ENCODE results near the gene CBX5. TPM values are rescaled to one million over a fixed set of nuclear protein-coding genes. Genes with fewer than 3 reads are reported as not detected.

Gene CBX5
- total RNA-seq, 4 donors from 2014 or later = 19.2 to 32.4 (median 24.0) TPM

DNA sequence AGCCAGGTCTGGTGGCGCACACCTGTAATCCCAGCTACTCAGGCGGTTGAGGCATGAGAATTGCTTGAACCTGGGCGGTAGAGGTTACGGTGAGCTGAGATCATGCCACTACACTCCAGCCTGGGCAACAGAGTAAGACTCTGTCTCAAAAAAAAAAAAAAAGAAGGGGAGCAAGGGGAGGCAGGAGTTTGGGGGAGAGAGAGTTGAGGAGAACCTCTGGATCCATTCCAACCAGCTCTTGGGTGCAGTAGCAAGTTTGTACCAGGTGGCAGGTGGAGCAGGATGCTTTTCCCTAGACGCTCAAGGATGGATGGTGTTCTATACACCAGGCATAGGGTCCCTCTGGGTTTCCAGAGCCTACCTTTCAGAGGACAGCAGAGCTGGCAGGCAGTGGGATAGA is 19.0 kb upstream of the CBX5 start:
- TF ChIP-seq, protein P1, sequence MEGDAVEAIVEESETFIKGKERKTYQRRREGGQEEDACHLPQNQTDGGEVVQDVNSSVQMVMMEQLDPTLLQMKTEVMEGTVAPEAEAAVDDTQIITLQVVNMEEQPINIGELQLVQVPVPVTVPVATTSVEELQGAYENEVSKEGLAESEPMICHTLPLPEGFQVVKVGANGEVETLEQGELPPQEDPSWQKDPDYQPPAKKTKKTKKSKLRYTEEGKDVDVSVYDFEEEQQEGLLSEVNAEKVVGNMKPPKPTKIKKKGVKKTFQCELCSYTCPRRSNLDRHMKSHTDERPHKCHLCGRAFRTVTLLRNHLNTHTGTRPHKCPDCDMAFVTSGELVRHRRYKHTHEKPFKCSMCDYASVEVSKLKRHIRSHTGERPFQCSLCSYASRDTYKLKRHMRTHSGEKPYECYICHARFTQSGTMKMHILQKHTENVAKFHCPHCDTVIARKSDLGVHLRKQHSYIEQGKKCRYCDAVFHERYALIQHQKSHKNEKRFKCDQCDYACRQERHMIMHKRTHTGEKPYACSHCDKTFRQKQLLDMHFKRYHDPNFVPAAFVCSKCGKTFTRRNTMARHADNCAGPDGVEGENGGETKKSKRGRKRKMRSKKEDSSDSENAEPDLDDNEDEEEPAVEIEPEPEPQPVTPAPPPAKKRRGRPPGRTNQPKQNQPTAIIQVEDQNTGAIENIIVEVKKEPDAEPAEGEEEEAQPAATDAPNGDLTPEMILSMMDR (IDR thresholded peaks at IDR 0.05; ENCODE audit: low read depth) = no peak

DNA sequence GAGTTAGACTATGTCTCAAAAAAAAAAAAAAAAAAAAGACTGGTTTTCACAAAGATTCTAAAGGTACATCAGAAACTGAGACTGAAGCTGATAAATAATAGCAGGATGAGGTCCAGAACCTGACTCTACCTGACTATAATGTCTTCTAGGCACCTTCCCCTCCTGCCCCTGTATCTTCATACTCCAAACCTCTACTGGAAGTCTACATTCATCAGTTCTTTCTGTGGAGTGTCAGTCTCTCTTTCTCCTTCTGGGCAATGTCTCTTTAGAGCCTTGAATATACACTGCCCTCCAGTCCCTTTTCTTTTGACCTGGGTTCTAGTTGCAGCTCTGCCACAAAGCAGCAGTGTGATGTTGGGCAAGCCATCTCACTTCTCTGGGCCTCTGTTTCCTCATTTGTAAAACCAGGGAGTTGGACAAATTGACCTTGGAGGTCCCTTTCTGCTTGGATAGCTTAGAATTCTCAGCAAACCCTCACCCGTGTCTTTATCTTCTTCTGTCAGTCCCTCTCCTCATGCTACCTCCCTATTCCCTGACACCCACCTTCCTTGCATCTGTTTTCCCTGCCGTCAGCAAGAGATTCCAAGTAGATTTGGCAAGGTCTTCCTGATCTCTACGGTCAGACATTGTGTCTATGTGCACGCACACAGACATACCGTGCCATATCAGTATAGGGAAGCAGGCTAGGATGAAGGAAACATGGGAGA is 16.6 kb upstream of the CBX5 start:
- TF ChIP-seq, protein P1 (IDR thresholded peaks at IDR 0.05; ENCODE audit: low read depth) = no peak

DNA sequence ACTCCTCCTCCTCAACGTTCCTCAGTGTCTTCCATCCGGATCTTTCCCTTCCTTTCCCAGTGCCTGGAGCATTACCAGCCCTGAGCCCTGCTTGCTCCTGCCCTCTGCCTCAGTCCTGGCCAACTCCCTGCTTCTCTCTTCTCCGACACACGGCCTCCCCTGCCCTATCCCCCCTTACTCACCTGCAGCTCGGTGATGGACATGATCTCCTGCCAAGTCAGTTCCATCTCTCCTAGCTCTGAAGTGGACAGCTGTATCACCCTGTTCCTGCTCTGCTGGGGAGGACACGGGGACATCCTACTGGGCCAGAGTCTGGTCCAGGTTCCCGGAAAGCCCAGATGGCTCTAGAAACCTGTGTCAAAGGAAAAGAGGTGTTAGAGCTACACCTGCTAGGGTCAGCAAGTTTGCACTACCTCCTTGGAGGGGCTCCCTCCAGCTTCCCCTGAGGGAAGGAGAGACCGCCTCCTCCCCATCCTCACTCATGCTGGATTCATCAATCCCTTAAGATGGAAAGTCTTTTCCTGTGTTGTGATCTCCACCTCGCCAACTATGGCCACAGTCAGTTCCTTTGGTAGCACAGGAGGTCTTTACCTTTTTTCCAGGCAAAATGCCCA is 15.1 kb upstream of the CBX5 start:
- TF ChIP-seq, protein P1 (IDR thresholded peaks at IDR 0.05; ENCODE audit: low read depth) = no peak

- TF ChIP-seq, protein P1 (IDR thresholded peaks at IDR 0.05; ENCODE audit: low read depth) = no peak
Observed at GRCh38 chr12:54294152-54294952, 14.4 kb upstream of the CBX5 start.

GRCh38 chr12:54292931-54293241 is 13.0 kb upstream of the CBX5 start:
- TF ChIP-seq, protein P1 (IDR thresholded peaks at IDR 0.05; ENCODE audit: low read depth) = no peak

DNA sequence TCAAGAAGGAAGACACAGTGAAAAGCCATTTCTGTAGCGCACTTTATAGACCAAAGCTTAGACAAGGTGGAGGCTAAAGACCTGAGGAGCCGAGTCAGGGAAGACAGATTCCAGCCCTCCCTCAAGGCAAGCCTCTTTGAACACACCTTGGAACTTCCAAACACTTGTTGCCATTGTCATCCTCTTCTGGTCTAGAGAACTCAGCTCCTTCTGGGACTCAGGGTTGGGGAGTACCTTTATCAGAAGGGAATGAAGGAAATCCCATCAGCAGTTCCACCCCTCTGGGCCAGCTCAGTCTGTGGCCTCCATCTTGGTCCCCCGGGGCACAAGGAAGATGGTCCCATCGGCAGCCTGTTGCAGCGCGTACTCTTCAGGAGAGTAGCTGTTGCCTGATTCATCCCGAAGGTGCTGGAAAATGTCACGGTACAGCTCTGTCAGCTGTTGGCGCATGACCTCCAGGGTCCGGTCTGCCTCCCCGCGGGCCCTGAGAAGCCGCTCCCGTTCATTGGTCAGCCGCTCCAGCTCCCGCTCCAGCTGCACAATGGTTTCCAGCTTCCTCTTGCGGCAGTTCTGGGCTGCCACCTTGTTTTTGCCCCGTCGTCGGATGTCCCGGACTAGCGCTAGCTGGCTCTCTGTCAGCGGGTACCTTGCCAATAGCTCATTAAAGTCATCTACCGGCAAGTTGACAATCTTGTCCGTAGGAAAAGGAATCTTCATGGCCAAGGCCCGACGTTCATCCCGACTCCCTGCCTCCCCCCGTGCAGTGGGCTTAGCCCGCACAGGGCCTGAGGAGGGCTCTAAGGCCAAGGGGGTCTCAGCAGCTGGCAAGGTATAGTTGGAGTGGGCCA is 12.4 kb upstream of the CBX5 start:
- TF ChIP-seq, protein P1 (IDR thresholded peaks at IDR 0.05; ENCODE audit: low read depth) = no peak
